ENCODE data around the gene ZC3H13. TPM values are rescaled to one million over a fixed set of nuclear protein-coding genes. Genes with fewer than 3 reads are reported as not detected.

Gene ZC3H13
- total RNA-seq, 2 experiments from 2014 or later = 37.0 to 47.3 TPM

DNA sequence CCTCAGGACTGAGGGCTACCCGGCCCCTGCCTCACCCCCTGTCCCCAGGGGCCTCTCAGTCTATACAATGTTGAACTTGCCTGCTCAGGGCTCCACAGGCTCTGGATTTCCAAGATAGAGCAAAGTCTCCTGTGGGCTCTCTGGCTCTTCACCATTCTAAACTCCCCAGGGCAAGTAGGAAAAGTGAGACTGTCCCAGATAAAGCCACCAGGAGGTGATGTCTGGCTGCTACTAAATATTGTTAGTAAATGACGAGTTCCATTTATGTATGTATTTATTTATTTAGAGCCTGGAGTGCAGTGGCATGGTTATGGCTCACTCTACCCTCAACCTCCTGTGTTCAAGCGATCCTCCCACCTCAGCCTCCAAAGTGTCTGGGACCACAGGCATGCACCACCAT lies 127.4 kb downstream of the ZC3H13 start:
- no peak for DNase-seq
- intact Hi-C loops (cut with micrococcal nuclease) = no loop called here
- ChIA-PET POLR2A (no interaction called here), CTCF (no interaction called here)
- Mint-ChIP-seq H3K9me3 (no peaks in the 10 kb centered on the region), H3K4me1 (ENCODE audit: low read depth) (no peaks in the 10 kb centered on the region), H3K4me3 (no peak overlapping the region), H3K27me3 (no peaks in the 10 kb centered on the region), H3K36me3 (no peaks in the 10 kb centered on the region), H3K27ac (no peak overlapping the region)

DNA sequence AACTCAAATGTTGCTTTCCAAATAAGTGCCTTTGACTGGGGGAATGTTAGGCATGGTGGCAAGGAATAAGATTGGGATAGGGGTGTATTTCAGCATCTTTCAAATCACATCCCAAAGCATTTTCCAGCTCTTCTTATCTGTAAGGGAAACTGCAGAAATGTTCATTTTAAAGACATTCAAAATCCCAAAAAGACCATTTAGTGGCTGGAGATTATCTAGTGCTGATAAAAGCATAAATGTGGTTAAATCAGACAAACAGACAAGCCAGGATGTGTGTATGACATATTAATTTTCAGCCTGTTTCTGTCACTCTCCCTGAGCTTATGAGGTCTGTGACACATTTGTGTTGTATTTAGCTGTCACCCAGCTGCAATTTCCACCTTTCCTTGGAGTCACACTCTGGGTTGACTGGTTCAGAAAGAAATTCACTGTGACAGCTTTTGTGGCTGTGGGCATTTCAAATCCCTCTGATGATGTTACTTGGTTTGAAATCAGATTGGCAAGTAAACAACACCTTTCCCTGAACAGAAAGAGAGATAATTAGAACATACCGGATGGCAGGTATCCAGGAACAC lies 131.3 kb downstream of the ZC3H13 start:
- no peak for DNase-seq
- no peak overlapping the region for H3K4me3 Mint-ChIP-seq
- no peaks in the 10 kb centered on the region for H3K27me3 Mint-ChIP-seq
- intact Hi-C loops (cut with micrococcal nuclease) = no loop called here
- no peaks in the 10 kb centered on the region for H3K9me3 Mint-ChIP-seq
- no peak overlapping the region for H3K27ac Mint-ChIP-seq
- POLR2A ChIA-PET = no interaction called here
- CTCF ChIA-PET = no interaction called here
- H3K4me1 Mint-ChIP-seq (ENCODE audit: low read depth) = no peaks in the 10 kb centered on the region
- H3K36me3 Mint-ChIP-seq = no peaks in the 10 kb centered on the region

DNA sequence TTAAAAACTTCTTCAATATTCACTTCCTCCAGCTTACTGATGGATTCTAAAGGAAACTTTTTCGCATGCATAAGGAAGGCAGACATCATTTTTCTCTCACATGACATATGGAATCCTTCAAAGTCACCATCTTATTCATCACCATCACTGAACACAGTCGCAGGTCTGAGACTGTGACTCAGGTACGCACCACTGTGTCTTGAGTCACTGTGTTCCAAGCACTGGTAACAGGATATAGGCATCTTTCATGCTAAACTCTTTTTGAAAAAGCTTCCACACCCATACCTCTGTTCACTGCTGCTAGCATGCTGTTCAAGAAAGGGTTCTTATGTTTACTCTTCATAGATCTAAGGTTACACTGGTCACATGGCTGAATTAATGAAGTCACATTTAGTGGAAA lies 133.9 kb downstream of the ZC3H13 start:
- Mint-ChIP-seq H3K4me1 (ENCODE audit: low read depth) (no peaks in the 10 kb centered on the region), H3K4me3 (no peak overlapping the region), H3K27ac (no peak overlapping the region), H3K27me3 (no peaks in the 10 kb centered on the region), H3K36me3 (no peaks in the 10 kb centered on the region), H3K9me3 (no peaks in the 10 kb centered on the region)
- ChIA-PET POLR2A (no interaction called here), CTCF (no interaction called here)
- DNase-seq = no peak
- intact Hi-C loops (cut with micrococcal nuclease) = no loop called here

DNA sequence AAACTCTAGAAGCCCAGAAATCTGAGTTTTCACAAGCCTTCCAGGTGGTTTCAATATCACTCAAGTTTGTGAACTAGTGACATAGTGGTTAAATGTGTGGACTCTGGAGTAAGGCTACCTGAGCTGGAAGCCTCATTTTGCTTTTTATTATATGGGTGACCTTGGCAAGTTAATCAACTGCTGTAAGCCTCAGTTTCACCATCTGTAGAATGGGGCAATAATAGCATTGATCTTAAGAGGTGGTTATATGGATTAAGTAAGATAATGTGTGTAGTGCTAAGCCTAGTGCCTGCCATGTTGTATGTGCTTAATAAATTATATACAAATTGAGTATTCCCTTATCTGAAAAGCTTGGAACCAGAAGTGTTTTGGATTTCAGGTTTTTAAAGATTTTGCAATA lies 135.5 kb downstream of the ZC3H13 start:
- Mint-ChIP-seq H3K4me1 (ENCODE audit: low read depth) (no peaks in the 10 kb centered on the region), H3K27me3 (no peaks in the 10 kb centered on the region), H3K27ac (no peak overlapping the region), H3K36me3 (no peaks in the 10 kb centered on the region), H3K9me3 (no peaks in the 10 kb centered on the region), H3K4me3 (no peak overlapping the region)
- DNase-seq = no peak
- ChIA-PET POLR2A (no interaction called here), CTCF (no interaction called here)
- intact Hi-C loops (cut with micrococcal nuclease) = no loop called here

DNA sequence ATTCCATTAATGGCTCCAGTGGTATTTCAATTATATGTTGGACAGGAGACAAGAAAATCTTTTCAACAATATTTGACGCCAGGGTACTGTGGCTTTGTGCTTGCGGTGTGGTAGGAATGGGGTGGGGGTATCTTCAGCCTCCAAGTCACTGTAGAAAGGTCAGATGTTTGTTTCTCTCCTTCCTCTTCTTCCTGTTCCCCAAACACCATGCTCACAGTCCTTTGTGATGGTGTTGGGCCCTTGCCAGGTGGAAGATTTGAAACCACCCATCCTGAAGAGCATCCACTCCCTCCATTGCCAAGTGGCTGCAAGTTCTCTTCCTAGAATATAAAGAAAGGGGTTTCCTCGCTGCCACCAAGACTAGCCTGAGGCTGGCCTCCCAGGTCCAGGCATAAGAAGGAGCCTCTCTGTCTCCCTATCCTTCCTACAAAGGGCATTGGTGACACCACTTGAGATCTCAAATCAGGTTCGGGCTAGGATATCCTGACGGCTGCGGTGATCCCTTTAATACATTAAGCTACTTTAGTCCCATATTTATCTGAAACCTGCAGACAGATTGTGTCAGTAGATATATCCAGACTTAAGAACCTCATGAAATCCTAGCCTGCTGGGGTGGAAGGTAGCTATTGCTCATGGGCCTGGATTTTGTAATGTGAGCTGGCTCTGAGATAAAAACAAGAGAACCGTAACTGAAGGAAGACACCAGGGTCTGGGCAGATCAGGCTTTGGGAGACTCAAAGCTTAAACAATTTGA lies 136.7 kb downstream of the ZC3H13 start:
- H3K36me3 Mint-ChIP-seq = no peaks in the 10 kb centered on the region
- H3K27ac Mint-ChIP-seq = no peak overlapping the region
- POLR2A ChIA-PET = no interaction called here
- CTCF ChIA-PET = no interaction called here
- no peaks in the 10 kb centered on the region for H3K27me3 Mint-ChIP-seq
- H3K4me3 Mint-ChIP-seq = no peak overlapping the region
- no peaks in the 10 kb centered on the region for H3K4me1 Mint-ChIP-seq (ENCODE audit: low read depth)
- intact Hi-C loops (cut with micrococcal nuclease) = no loop called here
- no peaks in the 10 kb centered on the region for H3K9me3 Mint-ChIP-seq
- DNase-seq = no peak

DNA sequence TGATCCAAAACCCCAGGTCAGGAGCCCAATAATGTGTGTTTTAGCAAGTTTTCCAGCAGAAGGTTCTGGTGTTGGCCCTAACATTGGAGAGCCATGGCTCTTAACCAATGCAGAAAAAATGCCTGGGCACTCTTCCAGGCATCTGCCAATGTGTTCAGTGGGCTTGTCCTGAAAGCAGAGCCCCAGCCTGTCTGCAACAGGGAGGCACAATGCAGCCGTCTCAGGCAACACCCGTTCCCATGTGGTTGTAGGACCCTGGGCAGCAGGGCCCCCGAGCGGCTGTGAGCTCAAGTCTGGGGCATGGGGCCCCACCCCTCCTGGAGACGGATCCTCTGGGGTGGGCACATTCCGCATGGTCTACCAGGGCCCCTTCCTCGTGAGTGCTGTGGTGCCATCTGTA lies 142.9 kb downstream of the ZC3H13 start:
- ChIA-PET CTCF (no interaction called here), POLR2A (no interaction called here)
- no peaks in the 10 kb centered on the region for H3K4me1 Mint-ChIP-seq (ENCODE audit: low read depth)
- no peaks in the 10 kb centered on the region for H3K27me3 Mint-ChIP-seq
- no peaks in the 10 kb centered on the region for H3K9me3 Mint-ChIP-seq
- no peak for DNase-seq
- H3K36me3 Mint-ChIP-seq = no peaks in the 10 kb centered on the region
- H3K4me3 Mint-ChIP-seq = no peak overlapping the region
- H3K27ac Mint-ChIP-seq = no peak overlapping the region
- intact Hi-C loops (cut with micrococcal nuclease) = no loop called here

DNA sequence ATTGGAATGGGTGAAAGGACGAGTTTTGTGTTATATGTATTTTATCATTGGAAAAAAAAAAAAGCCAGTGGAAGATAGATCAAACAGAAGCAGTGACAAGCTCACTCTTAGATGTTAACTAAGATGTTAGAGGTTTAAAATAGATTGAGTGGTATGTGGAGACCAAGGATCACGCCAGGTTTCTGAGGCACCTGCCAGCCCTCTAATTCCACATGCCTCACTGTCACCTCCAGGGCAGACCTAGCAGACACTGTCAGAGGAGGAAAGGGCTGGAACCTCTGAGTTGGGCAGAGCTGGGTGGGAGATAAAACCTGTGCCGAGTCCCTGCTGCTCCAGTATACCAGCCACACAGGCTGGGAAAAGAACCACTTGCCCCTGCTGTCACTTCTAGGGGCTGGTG lies 143.5 kb downstream of the ZC3H13 start:
- no peak for DNase-seq
- intact Hi-C loops (cut with micrococcal nuclease) = no loop called here
- Mint-ChIP-seq H3K36me3 (no peaks in the 10 kb centered on the region), H3K4me1 (ENCODE audit: low read depth) (no peaks in the 10 kb centered on the region), H3K4me3 (no peak overlapping the region), H3K9me3 (no peaks in the 10 kb centered on the region), H3K27ac (no peak overlapping the region), H3K27me3 (no peaks in the 10 kb centered on the region)
- ChIA-PET POLR2A (no interaction called here), CTCF (no interaction called here)

DNA sequence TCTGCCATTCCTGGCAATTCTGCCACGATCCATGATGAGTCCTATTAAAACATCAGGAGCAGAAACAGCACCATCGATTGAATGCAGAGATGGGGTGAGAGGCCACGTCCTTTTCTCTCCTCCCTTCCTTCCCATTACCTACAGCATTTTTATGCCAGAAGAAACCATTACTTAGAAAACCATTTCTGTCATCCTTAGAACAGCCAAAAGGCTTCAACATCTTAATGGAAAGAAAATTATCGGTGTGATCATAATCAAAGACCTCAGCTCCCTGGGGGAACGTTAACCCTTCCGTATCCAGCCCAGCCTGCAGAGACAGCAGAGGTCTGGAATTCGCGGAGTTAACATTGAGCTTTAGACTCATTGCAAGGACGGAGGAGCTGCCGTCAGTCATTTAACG lies 145.0 kb downstream of the ZC3H13 start:
- no peaks in the 10 kb centered on the region for H3K4me1 Mint-ChIP-seq (ENCODE audit: low read depth)
- H3K9me3 Mint-ChIP-seq = no peaks in the 10 kb centered on the region
- intact Hi-C loops (cut with micrococcal nuclease) = no loop called here
- no peak overlapping the region for H3K4me3 Mint-ChIP-seq
- POLR2A ChIA-PET = no interaction called here
- H3K27me3 Mint-ChIP-seq = no peaks in the 10 kb centered on the region
- CTCF ChIA-PET = no interaction called here
- no peak for DNase-seq
- no peaks in the 10 kb centered on the region for H3K36me3 Mint-ChIP-seq
- H3K27ac Mint-ChIP-seq = no peak overlapping the region

Other genes with a start within 250 kb of the ZC3H13 start
- under 1 TPM; 0.05 to 0.07 TPM for gene SIAH3, start 201.0 kb downstream of the ZC3H13 start, total RNA-seq
- gene CPB2, start 52.3 kb upstream of the ZC3H13 start, total RNA-seq = not detected
- 1,000 to 10,000 TPM; 1,012 to 1,022 TPM for gene LCP1, start 129.4 kb upstream of the ZC3H13 start, total RNA-seq
- under 1 TPM; 0.45 to 0.63 TPM for gene LRRC63, start 159.2 kb upstream of the ZC3H13 start, total RNA-seq

Measured in activated CD4-positive, alpha-beta memory T cell treated with anti-CD3 and anti-CD28 coated beads for 36 hours (primary cell).